ENCODE measurements around the gene CCDC6. TPM values are rescaled to one million over a fixed set of nuclear protein-coding genes. Genes with fewer than 3 reads are reported as not detected.
"Not testable (repeated sequence)": the region's sequence is repeated elsewhere in the genome, so short reads cannot be mapped to it uniquely, and the experiment has no call there.

Gene CCDC6
- polyA plus RNA-seq, result 13.4 TPM

DNA sequence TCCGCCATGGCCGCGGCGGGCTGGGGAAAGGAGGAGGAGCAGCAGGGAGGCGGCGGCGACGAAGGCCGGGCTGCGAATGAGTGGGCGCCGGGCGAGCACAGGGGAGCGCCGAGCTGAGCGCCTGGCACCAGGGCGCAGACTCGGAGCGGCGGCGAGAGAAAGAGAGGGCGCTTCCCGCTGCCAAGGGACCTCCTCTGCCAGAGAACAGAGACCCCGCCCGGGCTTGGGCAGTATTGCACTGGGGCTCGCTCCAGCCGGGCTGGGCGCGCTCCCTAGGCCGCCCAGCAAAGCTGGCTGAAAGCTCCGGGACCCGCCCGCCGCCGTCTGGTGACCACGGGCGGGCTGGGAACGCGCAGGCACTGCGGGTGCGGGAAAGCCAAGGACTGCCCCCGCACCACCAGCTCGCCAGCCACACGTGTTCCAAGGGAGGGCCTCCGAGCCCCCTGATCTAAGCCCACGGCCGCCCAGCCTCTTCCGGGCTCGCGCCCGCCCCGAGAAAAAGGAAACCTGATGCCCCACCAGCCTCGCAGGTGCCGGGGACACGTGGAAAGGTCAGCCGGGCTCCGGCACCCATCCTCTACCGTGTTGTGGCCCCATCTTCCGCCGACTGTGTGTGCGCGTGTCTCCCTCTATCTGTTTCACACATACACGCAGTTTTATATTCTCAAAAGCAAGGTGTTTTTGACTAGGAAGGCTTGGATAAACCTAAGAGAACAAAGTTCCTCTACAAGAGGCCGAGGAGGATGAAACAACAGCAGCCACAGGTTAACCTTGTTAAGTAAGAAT, at the start of gene CCDC6:
CCDC6 (minus strand) TSS at position 140 of the 786 bp plus-strand sequence; CDS start at position 8, 132 bp downstream.
- peaks cover 42 to 52% (median 51%) of the 10 kb centered on the region in 3 donors for H3K4me1 Mint-ChIP-seq
- H3K36me3 Mint-ChIP-seq, result no peaks in the 10 kb centered on the region
- H3K4me3 Mint-ChIP-seq, result peak within 1 kb of the TSS; percentile 93 to 98 (median 98)
- H3K27me3 Mint-ChIP-seq, result no peaks in the 10 kb centered on the region
- no peaks in the 10 kb centered on the region for H3K9me3 Mint-ChIP-seq
- H3K27ac Mint-ChIP-seq, result peak within 1 kb of the TSS; percentile 89 to 98 (median 92)

DNA sequence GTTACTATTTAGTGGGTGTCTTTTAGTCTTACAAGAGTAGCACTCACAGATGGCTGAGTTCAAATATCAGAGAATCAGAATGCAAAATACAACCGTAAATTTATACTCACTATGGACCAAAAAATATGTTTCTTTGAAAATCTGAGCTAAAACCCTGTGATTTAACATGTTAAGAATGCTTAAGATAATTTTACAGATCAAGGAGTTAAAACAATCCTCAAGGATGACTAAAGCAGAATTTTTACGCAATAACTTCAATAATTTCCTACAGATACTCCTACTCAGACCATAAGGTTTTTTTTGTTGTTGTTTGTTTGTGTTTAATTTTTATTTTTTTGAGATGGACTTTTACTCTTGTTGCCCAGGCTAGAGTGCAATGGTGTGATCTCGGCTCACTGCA, 47.9 kb upstream of the CCDC6 start:
- peaks cover 0 to 2% (median 0%) of the 10 kb centered on the region in 3 donors for H3K9me3 Mint-ChIP-seq
- peaks cover 2% of the 10 kb centered on the region for H3K27me3 Mint-ChIP-seq
- H3K4me1 Mint-ChIP-seq, result no peaks in the 10 kb centered on the region
- H3K27ac Mint-ChIP-seq, result no peak overlapping the region
- H3K36me3 Mint-ChIP-seq, result no peaks in the 10 kb centered on the region
- no peak overlapping the region for H3K4me3 Mint-ChIP-seq

DNA sequence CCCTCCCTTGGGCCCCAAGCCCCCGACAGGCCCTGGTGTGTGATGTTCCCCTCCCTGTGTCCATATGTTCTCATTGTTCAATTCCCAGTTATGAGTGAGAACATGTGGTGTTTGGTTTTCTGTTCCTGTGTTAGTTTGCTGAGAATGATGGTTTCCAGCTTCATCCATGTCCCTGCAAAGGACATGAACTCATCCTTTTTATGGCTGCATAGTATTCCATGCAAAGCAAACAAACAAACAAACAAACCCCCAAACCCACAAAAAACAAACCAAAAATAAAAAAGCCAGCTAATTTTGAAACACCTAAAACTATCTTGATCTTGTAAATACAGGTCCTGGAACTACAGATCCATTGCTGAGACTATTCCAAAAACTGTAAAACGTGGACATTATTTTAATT, 47.4 kb upstream of the CCDC6 start:
- H3K27ac Mint-ChIP-seq, result peak overlapping the region in 1 of 3 donors; percentile 66
- not testable (repeated sequence) for H3K4me3 Mint-ChIP-seq, H3K9me3 Mint-ChIP-seq, H3K4me1 Mint-ChIP-seq, H3K36me3 Mint-ChIP-seq, H3K27me3 Mint-ChIP-seq

GRCh38 chr10:59950105-59950504, 43.7 kb upstream of the CCDC6 start:
- peaks cover 0 to 2% (median 0%) of the 10 kb centered on the region in 3 donors for H3K9me3 Mint-ChIP-seq
- H3K4me1 Mint-ChIP-seq, result no peaks in the 10 kb centered on the region
- H3K27me3 Mint-ChIP-seq, result no peaks in the 10 kb centered on the region
- H3K36me3 Mint-ChIP-seq, result peaks cover 4% of the 10 kb centered on the region
- no peak overlapping the region for H3K27ac Mint-ChIP-seq
- no peak overlapping the region for H3K4me3 Mint-ChIP-seq

- Mint-ChIP-seq H3K4me1 (no peaks in the 10 kb centered on the region), H3K27ac (no peak overlapping the region), H3K4me3 (no peak overlapping the region), H3K9me3 (peaks cover 0 to 2% (median 0%) of the 10 kb centered on the region in 3 donors), H3K36me3 (peaks cover 4% of the 10 kb centered on the region), H3K27me3 (no peaks in the 10 kb centered on the region)
These were observed 43.3 kb upstream of the CCDC6 start for GRCh38 chr10:59949608-59950007.

DNA sequence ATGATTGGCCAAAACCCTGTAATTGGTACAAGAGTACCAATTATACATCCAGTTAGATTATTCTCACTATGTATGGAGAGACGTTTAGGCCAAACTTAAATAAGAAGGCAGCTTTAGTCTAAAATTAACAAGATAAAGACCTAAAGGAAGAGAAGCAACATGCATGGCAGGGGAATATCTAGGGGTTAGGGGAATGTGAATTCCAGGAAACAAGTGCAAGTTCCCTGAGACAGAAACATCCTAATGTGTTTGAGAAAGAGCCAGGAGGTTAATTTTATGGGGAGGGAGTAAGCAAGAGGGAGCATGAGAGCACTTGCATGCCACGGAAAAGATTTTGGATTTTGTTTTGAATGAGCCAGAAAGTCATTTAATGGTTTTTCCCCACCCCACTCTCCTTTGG, 39.6 kb upstream of the CCDC6 start:
- peak overlapping the region in 1 of 4 donors; percentile 1 for H3K4me3 Mint-ChIP-seq
- H3K4me1 Mint-ChIP-seq, result no peaks in the 10 kb centered on the region
- H3K9me3 Mint-ChIP-seq, result peaks cover 0 to 1% (median 0%) of the 10 kb centered on the region in 3 donors
- H3K27ac Mint-ChIP-seq, result no peak overlapping the region
- H3K27me3 Mint-ChIP-seq, result peaks cover 1% of the 10 kb centered on the region
- peaks cover 4% of the 10 kb centered on the region for H3K36me3 Mint-ChIP-seq

DNA sequence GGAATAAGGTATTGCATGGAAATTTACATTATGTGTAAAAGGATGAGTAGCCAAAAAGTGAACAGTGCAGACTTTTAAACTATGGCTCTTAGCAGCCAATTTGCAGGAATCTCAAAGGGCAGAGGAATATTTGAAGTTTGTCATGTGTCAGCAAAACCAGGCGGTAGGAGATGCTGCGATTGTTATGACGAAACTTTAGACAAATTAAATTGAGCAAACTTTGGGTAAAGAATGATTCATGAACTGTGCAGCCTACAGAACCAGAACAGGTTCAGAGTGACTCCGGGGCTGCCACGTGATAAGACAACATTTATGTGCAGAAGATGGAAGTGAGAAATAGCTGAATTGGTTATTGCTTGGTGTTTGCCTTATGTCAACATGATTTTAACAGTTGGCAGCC, 39.2 kb upstream of the CCDC6 start:
- Mint-ChIP-seq H3K27ac (no peak overlapping the region), H3K4me3 (no peak overlapping the region), H3K4me1 (no peaks in the 10 kb centered on the region), H3K27me3 (peaks cover 1% of the 10 kb centered on the region), H3K9me3 (peaks cover 0 to 2% (median 1%) of the 10 kb centered on the region in 3 donors), H3K36me3 (peaks cover 4% of the 10 kb centered on the region)

DNA sequence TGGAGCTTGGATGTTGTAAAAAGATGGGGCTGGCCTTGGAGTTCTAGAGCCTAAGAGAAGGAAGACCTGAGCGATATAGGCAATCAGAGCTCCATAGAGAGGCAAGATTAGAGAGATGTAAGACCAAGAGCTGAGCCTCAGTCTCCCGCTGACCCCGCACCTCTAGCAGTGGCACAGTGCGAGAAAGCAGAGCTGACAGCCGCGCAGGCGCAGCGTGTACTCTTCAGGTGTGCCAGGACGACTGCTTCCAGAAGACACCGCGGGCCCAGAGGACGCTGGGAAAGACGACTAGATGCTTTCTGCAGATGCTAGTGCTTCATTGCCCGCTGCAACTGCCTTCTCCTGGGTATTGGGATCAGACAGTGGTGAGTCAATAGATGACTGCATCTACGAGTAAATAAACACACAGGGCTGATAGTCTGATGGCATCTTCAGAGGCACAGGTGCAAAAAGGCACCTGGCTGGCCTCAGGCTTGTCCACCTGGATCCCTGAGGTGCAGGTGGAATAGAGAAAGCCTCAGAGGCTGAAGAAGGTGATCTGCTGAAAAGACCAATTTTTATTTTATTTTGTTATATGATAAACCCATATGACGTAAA, 38.1 kb upstream of the CCDC6 start:
- no peaks in the 10 kb centered on the region for H3K4me1 Mint-ChIP-seq
- no peak overlapping the region for H3K27ac Mint-ChIP-seq
- H3K4me3 Mint-ChIP-seq, result no peak overlapping the region
- H3K9me3 Mint-ChIP-seq, result peaks cover 0 to 4% (median 1%) of the 10 kb centered on the region in 3 donors
- peaks cover 1% of the 10 kb centered on the region for H3K27me3 Mint-ChIP-seq
- peaks cover 4% of the 10 kb centered on the region for H3K36me3 Mint-ChIP-seq

DNA sequence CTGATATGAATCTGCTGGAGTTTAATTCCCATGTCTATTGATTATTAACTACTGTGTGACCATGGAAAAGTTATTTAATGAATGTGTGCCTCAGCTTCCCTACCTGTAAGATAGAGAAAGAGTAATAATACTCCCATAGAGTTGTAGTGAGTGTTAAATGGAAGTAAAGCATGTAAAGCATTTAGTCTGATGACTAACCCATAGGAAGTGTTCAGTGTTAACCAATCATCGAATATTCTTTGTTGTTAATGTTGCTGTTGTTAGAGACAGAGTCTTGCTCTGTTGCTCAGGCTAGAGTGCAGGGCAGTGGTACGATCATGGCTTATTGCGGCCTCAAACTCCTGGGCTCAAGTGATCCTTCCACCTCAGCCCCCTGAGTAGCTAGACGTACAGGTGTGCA, 36.2 kb upstream of the CCDC6 start:
- Mint-ChIP-seq H3K4me3 (no peak overlapping the region), H3K27ac (no peak overlapping the region), H3K36me3 (peaks cover 4% of the 10 kb centered on the region), H3K9me3 (peaks cover 0 to 4% (median 1%) of the 10 kb centered on the region in 3 donors), H3K27me3 (peaks cover 1% of the 10 kb centered on the region), H3K4me1 (no peaks in the 10 kb centered on the region)

- H3K27me3 Mint-ChIP-seq, result no peaks in the 10 kb centered on the region
- no peaks in the 10 kb centered on the region for H3K4me1 Mint-ChIP-seq
- peaks cover 0 to 4% (median 1%) of the 10 kb centered on the region in 3 donors for H3K9me3 Mint-ChIP-seq
These were observed 31.4 kb upstream of the CCDC6 start for GRCh38 chr10:59937720-59938119.

DNA sequence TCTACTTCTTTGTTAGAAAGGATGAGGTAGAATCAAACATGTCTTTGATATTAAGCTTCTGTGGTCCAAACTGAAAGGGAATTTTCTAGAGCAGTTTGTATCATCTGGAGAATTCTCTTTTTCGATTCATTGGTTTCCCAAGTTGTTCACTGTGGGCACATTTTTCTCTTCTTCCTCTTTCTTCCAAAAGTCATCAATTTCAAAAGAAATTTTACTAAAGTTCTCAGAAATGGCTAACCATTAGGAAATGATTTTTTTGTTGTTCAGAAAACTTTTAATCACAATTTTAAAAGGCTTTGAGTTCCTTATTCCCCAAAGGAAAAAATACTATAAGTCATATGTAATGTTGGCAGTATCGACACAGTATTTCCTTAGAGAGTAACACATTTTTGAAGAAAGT, 28.3 kb upstream of the CCDC6 start:
- H3K27me3 Mint-ChIP-seq, result no peaks in the 10 kb centered on the region
- peaks cover 2% of the 10 kb centered on the region for H3K36me3 Mint-ChIP-seq
- peaks cover 0 to 5% (median 0%) of the 10 kb centered on the region in 3 donors for H3K9me3 Mint-ChIP-seq
- no peak overlapping the region for H3K4me3 Mint-ChIP-seq
- no peaks in the 10 kb centered on the region for H3K4me1 Mint-ChIP-seq
- H3K27ac Mint-ChIP-seq, result no peak overlapping the region

More at GRCh38 chr10:59937720-59938119, 31.4 kb upstream of the CCDC6 start:
- Mint-ChIP-seq H3K4me3 (no peak overlapping the region), H3K36me3 (peaks cover 2% of the 10 kb centered on the region), H3K27ac (no peak overlapping the region)

DNA sequence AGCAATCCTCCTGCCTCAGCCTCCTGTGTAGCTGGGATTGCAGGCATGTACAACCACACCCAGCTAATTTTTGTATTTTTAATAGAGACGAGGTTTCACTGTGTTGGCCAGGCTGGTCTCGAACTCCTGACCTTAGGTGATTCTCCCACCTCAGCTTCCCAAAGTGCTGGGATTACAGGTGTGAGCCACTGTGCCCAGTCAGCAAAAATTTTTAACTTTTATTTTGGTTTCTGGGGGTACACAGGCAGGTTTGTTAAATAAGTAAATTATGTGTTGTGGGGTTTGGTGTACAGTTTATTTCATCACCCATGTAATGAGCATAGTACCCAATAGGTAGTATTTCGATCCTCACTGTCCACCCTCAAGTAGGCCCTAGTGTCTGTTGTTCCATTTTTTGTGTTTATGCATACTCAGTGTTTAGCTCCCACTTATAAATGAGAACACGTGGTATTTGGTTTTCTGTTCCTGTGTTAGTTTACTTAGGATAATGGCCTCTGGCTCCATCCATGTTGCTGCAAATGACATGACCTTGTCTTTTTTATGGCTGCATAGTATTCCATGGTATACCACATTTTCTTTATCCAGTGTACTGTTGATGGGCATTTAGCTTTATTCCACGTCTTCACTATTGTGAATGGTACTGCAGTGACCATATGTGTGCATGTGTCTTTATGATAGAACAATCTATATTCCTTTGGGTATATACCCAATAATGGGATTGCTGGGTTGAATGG, 24.6 kb upstream of the CCDC6 start:
- H3K27me3 Mint-ChIP-seq, H3K27ac Mint-ChIP-seq, H3K36me3 Mint-ChIP-seq, H3K9me3 Mint-ChIP-seq, H3K4me3 Mint-ChIP-seq, H3K4me1 Mint-ChIP-seq: not testable (repeated sequence)

DNA sequence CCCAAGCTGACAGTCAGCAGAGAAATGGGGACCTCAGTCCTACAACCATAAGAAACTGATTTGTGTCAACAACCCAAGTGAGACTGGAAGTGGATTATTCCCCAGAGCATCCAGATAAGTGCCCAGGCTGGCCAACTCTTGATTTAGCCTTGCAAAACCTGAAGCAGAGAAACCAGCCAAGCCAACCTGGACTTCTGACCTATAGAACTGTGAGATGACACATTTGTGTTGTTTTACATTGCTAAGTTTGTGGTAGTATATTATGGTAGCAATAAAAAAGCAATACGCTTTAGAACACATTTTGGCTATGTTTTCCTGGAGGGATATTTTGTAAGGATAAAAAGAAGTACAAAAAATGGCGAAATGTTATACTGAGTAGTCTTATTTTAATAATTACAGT, 19.7 kb upstream of the CCDC6 start:
- Mint-ChIP-seq H3K27me3 (no peaks in the 10 kb centered on the region), H3K36me3 (peaks cover 2% of the 10 kb centered on the region), H3K27ac (no peak overlapping the region), H3K4me1 (no peaks in the 10 kb centered on the region), H3K4me3 (no peak overlapping the region), H3K9me3 (peaks cover 7 to 21% (median 15%) of the 10 kb centered on the region in 3 donors)

DNA sequence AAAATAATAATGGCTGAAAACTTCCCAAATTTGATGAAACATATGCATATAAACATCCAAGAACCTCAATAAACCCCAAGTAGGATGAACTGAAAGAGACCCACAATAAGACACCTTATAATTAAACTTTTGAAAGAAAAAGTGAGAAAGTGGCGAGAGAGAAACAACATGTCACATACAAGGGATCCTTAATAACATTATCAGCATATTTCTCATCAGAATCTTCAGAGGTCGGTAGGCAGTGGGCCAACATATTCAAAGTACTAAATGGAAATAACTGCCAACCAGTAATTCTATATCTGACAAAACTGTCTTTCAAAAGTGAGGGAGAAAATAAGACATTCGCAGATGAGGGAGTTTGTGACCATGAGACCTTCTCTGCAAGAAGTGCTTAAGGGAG, 16.6 kb upstream of the CCDC6 start:
- peaks cover 2% of the 10 kb centered on the region for H3K36me3 Mint-ChIP-seq

DNA sequence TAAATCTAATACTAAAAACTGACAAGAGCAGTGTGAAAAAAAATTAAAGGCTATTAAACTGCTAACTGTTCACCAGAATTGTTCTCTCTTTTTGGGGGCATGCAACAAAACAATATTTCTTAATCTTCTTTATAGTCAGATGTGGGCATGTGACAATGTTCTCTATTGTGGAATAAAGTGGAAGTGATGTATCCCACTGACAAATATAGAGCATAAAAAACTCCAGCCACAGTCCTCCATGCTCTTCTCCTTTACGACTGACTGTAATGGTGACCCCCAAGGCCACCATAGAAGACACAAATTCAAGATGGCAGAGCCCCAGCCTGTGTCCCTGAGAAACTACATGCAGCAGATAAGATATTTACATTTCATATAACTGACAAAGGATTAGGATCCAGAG, 11.6 kb upstream of the CCDC6 start:
- no peak overlapping the region for H3K4me3 Mint-ChIP-seq

More for the DNA sequence above, 16.6 kb upstream of the CCDC6 start:
- Mint-ChIP-seq H3K4me3 (no peak overlapping the region), H3K27ac (no peak overlapping the region), H3K9me3 (peaks cover 7 to 24% (median 17%) of the 10 kb centered on the region in 3 donors), H3K27me3 (no peaks in the 10 kb centered on the region), H3K4me1 (no peaks in the 10 kb centered on the region)

More for the DNA sequence above, 11.6 kb upstream of the CCDC6 start:
- Mint-ChIP-seq H3K27ac (no peak overlapping the region), H3K4me1 (no peaks in the 10 kb centered on the region), H3K27me3 (no peaks in the 10 kb centered on the region), H3K36me3 (peaks cover 6% of the 10 kb centered on the region), H3K9me3 (peaks cover 2 to 29% (median 12%) of the 10 kb centered on the region in 3 donors)
